Urothelium cell line (cell line): ENCODE measurements around the gene ATP13A2.
"Not testable (repeated sequence)": the region's sequence is repeated elsewhere in the genome, so short reads cannot be mapped to it uniquely, and the experiment has no call there.

Source experiments
- DNase-seq: peaks from one replicate; pipeline ENCODE4 v3.0.0; 2011; ENCODE audit warnings: low spot score, mixed read lengths
- FAIRE-seq: peaks from 2 replicates; lab custom pipeline; 2011; peaks lifted over from hg19 to GRCh38; lab: Jason Lieb, UNC

The ATP13A2 gene

DNA sequence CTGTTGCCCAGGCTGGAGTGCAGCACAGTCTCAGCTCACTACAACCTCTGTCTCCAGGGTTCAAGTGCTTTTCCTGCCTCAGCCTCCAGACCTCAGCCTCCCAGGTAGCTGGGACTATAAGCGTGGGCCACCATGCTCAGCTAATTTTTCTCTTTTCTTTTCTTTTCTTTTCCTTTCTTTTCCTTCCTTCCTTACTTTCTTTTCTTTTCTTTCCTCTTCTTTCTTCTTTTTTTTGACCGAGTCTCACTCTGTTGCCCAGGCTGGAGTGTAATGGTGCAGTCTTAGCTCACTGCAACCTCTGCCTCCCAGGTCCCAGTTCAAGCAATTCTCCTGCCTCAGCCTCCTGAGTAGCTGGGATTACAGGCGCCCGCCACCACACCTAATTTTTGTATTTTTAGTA, 47.6 kb downstream of the ATP13A2 start:
- FAIRE-seq, DNase-seq: not testable (repeated sequence)

DNA sequence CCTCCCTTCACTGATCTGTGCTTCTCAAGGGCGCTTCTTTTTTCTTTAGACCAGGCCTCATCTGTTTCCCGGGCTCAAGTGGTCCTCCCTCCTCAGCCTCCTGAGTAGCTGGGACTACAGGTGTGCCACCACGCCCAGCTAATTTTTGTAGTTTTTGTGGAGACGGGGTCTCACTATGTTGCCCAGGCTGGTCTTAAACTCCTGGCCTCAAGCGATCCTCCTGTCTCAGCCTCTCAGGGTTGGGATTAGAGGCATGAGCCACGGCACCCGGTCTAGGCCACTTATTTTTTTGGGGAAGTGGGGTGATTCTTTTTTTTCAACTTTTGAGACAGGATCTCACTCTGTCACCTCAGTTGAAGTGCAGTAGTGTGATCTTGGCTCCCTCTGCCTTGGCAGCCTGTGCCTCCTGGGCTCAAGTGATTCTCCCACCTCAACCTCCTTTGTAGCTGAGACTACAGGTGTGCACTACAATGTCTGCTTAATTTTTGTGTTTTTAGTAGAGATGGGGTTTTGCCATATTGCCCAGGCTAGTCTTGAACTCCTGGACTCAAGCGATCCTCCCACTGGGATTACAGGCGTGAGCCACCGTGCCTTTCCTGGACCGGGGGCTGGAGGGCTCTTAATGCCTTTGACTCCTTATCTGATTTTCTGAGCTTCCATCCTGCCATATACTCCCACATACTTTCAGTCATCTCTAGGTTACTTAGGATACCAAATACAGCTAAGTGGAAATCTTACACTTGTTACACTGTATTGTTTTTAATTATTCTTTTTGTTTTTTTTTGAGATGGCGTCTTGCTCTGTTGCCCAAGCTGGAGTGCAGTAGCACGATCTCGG, 50.2 kb downstream of the ATP13A2 start:
- DNase-seq (no peak), FAIRE-seq (no peak)

DNA sequence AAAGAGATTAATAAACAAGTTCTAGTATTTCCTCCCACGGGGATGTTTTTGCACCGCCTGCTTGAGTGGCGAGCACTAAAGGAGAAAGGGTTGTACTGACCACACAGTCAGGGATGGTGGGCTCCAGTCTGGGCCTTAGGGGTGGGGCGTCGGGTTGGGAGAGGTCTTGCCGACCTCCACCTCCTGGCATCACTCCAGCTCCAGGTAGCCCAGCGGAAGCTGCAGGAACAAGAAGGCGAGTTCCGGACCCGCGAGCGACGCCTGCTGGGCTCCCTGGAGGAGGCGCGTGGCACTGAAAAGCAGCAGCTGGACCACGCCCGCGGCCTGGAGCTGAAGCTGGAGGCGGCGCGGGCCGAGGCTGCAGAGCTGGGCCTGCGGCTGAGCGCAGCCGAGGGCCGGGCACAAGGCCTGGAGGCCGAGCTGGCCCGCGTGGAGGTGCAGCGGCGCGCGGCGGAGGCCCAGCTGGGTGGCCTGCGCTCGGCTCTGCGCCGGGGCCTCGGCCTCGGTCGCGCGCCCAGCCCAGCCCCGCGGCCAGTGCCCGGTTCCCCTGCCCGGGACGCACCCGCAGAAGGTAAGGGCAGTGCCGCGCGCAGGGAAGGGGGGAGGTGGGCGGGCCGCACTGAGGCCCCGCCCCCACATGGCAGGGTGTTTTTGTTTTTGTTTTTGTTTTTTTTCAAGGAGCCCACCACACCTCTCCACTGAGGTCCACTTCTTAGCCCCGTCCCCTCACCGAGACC, 51.0 kb downstream of the ATP13A2 start:
- FAIRE-seq, result no peak

DNA sequence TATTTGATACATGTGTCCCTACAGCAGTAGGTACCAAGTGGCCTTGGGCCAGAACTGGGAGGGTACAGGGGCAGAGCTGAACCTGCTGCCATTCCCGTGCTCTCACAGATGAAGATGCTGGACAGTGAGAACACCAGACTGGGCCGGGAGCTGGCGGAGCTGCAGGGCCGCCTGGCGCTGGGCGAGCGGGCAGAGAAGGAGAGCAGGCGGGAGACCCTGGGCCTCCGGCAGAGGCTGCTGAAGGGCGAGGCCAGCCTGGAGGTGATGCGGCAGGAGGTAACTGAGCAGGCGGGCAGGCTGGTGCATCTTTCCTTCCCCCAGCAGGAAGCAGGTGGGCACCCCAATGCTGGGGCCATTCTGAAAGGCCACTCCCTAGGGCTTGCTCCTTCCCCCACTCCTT, 53.3 kb downstream of the ATP13A2 start:
- DNase-seq, result no peak
- no peak for FAIRE-seq

More for the DNA sequence above, 51.0 kb downstream of the ATP13A2 start:
- no peak for DNase-seq

DNA sequence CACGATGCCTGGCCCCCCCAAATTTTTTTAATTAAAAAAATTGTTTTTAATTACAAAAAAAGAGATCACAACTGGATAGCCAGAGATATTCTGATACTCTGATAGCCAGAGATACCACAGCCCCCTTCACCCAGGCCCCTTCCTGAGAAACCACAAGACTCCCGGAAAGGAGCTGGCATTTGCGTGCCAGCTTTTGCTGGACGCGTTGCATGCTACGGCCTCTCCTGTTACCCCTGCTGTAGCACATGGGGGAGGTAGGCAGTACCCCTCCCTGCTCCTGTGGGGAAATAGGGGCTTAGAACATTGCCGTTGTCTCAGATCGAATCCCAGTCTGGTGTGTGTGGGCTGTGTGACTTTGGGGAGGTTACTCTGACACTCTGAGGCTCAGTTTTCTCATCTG, 54.0 kb downstream of the ATP13A2 start:
- no peak for DNase-seq
- FAIRE-seq, result no peak

DNA sequence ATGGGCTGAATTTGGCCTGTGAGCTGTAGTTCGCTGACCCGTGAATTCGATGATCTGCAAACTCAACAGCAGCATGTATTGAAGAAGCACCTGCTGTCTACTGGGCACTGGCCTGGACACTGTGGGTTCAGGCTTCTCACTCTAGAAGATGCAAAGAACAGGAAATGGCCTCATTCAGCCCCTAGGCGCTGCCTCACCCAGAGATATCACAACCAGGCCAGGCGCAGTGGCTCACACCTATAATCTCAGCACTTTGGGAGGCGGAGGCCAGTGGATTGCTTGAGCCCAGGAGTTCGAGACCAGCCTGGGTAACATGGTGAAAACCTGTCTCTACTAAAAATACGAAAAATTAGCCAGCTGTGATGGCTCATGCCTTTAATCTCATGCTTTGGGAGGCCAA, 55.0 kb downstream of the ATP13A2 start:
- DNase-seq (no peak), FAIRE-seq (no peak)

DNA sequence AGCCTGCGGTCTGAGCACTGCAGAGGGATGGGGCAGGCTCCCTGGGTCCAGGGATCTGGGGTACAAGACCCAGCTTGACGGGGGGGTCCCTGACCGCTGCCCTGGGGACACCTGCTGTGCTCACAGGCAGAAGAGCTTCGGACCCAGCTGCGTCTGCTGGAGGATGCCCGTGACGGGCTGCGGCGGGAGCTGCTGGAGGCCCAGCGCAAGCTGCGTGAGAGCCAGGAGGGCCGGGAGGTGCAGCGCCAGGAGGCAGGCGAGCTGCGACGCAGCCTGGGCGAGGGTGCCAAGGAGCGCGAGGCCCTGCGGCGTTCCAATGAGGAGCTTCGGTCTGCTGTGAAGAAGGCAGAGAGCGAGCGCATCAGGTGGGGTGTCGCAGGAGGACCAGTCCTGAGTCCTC, 56.5 kb downstream of the ATP13A2 start:
- FAIRE-seq (no peak), DNase-seq (no peak)

DNA sequence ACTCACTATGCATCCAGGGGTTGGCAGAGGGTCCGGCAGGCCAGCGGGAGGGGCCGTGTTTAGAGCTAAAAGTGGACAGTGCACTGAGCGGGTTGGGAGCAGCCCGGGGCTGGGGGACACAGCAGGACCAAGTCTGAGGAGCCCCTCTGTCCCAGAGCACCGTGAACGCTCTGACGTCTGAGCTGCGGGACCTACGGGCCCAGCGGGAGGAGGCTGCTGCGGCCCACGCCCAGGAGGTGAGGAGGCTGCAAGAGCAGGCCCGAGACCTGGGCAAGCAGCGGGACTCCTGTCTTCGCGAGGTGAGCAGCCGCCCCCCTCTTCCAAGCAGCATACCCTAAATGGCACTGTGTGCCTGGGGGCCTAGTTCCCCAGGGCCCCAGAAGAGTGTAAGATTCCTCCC, 57.1 kb downstream of the ATP13A2 start:
- DNase-seq, result no peak
- FAIRE-seq, result no peak

DNA sequence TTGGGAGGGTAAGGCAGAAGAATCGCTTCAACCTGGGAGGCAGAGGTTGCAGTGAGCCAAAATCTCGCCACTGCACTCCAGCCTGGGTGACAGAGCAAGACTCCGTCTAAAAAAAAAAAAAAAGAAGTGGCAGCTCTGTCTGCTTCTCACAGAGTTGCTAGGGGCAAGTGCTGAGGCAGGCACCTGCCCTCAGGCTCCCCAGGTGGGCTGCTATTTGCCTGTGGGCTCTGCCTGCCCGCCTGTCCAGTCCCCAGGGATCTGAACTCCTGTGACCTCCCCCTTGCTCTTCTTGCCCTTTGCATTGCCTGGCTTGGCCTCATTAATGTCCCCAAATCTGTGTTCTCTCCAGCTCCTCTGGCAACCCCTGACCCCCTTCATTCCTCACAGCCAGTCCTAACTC, 59.4 kb downstream of the ATP13A2 start:
- FAIRE-seq, DNase-seq: not testable (repeated sequence)

DNA sequence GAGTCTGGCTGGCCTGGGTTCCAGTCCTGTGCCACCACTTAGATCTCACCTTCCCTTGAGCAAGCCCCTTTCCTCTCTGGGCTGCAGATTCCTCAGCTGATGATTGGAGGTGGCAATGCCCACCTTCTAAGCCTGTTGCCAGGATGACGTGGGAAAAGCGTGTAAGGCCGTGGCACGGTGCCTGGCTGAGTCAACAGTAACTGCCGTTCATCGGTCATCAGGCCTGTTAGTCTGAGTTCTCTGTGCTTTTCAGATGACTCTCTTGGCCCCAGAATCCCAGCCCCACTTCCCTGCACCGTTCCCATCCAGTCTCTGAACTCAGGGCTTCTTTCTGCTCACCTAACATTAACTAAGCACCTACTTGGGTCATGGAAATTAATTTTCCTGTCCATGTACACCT, 62.7 kb downstream of the ATP13A2 start:
- DNase-seq, result not testable (repeated sequence)
- FAIRE-seq, result peak; percentile 46

DNA sequence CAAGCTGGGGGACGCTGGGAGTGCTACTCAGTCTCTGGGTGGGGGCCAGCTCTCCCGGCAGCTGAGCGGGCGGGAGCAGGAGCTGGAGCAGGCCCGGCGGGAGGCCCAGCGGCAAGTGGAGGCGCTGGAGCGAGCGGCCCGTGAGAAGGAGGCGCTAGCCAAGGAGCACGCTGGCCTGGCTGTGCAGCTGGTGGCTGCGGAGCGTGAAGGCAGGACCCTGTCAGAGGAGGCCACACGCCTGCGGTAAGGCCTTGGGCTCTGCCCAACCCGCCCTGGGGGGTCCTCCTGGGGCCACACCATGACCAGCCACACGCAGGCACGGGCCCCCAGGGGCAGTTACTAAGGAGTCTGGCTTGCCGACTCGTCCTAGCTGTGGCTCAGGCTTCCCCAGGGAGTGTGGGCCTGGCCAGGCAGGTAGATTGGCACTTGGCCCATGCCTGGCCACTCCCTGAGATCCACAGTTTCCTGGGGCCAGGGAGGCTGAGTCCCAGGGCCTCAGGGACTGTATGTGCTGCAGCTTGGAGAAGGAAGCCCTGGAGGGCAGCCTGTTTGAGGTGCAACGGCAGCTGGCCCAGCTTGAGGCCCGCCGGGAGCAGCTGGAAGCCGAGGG, 63.3 kb downstream of the ATP13A2 start:
- FAIRE-seq, DNase-seq: not testable (repeated sequence)

DNA sequence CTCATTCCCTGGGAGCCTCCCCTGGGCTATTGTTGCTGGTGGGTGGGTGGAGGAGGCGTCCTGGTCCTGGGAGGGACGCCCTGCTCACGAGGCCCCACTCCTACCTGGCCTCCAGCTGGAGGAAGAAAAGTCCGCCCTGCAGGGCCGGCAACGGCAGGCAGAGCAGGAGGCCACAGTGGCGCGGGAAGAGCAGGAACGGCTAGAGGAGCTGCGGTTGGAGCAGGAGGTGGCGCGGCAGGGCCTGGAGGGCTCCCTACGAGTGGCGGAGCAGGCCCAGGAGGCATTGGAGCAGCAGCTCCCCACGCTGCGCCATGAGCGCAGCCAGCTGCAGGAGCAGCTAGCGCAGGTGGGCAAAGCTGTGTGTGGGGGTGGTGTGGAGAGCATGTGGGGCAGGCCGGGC, 65.1 kb downstream of the ATP13A2 start:
- DNase-seq (no peak), FAIRE-seq (no peak)

DNA sequence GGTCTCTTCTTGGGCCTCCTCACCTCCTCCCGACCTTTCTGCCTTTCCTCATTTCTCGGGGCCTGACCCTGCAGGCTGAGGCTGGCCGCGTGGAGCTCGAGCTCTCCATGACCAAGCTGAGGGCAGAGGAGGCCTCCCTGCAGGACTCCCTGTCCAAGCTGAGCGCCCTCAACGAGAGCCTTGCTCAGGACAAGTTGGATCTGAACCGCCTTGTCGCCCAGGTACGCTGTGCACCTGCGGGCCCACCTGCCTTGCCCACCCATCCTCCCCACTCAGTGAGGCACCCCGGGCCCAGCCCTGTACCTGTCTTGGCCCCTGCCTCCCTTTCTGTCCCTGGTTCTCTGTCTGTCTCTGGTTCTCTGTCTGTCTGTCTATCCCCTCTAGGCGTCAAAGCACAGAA, 65.5 kb downstream of the ATP13A2 start:
- not testable (repeated sequence) for FAIRE-seq

DNA sequence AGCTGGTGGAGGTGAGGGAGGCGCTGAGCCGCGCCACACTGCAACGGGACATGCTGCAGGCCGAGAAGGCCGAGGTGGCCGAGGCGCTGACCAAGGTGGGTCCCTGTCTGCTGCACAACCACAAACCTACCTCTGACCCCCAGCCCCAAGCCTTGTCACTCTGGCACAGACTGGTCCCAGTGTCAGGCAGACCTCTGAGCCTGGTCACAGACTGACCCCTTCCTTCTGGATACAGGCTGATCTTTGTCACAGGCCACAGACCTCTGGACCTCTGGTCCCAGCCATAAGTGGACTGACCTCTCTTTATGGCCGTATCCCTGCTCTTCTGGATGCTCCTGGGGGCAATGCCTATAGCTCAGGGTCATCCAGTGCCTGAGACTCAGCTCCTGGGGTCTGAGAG, 66.2 kb downstream of the ATP13A2 start:
- not testable (repeated sequence) for FAIRE-seq, DNase-seq

More for the DNA sequence above, 65.5 kb downstream of the ATP13A2 start:
- DNase-seq, result not testable (repeated sequence)

DNA sequence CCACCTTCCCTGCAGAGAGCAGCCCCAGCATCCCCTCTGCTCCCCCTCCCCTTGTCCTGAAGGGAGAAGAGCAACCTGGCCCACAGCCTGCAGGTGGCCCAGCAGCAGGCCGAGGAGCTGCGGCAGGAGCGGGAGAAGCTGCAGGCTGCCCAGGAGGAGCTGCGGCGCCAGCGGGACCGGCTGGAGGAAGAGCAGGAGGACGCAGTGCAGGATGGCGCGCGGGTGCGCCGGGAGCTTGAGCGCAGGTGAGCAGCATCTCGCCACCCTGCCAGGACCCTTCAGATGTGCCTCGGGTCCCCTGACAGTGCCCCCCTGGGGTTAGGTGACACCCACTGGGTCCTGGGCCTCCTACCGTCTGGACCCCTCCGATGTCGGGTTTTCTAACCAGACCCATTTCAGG, 67.7 kb downstream of the ATP13A2 start:
- DNase-seq (no peak), FAIRE-seq (no peak)

DNA sequence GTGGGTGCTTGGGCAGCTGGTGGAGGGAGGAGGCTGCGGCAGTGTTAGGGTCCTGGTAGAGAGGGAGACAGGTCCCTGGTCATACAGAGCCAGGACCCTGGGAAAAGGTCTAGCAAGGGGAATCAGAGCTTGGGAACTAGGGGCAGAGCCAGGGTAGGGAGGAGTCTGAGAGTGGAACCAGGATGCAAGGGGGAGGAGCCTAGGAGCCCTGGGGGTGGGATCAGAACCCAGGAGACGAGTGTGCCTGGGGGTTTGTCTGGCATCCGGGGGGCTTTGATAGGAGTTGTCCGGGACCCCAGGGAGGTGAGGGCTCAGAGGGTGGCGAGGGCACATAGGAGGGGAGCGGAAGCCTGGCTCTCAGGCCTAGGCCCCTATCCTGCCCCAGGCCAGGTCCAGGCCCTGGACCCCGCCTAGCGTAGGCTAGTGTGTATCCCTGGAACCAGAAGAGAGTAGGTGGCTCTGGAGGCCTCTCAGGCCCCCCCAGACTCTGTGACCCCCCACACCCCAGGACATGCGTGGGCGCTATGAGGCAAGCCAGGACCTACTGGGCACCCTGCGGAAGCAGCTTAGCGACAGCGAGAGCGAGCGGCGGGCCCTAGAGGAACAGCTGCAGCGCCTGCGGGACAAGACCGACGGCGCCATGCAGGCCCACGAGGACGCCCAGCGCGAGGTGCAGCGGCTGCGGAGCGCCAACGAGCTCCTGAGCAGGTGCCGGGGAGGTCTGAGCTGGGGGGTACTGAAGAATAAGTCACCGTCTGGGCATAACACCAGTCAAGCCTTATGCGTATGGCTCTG, 72.1 kb downstream of the ATP13A2 start:
- FAIRE-seq, result not testable (repeated sequence)

DNA sequence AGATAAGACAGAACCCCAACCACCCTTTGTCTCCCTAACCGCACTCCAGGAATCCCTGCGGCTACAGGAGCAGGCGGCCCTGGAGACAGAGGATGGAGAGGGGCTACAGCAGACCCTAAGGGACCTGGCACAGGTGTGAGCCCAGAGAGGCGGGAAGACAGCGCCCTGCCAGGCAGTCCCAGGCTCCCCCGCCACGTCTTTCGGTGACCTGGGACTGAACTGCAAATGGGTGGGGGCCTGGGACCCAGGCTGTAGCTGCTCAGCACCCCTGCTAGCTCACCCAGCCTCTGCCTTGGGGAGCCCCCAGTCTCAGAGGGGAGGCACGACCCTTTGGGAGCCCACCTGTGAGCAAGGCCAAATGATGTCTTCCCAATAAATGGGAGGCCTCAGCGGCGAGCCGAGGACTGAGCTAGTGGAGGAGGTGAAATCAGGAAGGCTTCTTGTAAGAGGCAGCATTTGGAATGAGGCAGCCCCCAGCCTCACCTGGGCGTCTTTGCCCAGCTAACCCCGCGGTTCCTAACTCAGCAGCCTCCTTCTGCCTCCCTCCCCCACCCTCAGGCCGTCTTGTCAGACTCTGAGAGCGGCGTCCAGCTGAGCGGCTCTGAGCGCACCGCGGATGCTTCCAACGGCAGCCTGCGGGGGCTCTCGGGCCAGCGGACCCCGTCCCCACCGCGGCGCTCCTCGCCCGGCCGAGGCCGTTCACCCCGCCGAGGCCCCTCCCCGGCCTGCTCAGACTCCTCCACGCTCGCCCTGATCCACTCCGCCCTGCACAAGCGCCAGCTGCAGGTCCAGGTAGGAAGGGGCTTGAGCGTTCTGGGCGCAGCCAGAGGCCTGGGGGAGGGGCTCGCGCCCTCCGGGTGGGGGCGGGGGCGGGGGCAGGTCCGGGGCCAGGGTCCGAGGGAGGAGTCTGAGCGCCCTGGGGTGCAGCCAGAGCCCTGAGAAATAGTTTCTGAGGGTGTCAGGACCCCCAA, 73.1 kb downstream of the ATP13A2 start:
- DNase-seq (no peak), FAIRE-seq (no peak)

More for the DNA sequence above, 72.1 kb downstream of the ATP13A2 start:
- DNase-seq, result not testable (repeated sequence)

DNA sequence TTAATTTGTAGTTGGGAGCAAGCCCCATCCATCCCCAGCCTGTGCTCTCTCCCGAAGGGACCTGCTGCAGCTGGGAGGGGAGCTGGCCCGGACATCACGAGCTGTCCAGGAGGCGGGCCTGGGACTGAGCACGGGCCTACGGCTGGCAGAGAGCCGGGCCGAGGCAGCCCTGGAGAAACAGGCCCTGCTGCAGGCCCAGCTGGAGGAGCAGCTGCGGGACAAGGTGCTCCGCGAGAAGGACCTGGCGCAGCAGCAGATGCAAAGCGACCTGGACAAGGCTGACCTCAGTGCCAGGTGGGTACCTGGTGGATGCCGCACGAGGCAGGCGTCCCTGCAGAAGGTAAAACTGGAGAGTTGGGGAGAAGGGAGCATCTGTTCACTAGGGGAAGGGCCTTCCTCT, 75.1 kb downstream of the ATP13A2 start:
- not testable (repeated sequence) for DNase-seq, FAIRE-seq
